ENCODE measurements around the gene NTNG2.

- TF ChIP-seq CTCF (IDR thresholded peaks at IDR 0.05; ENCODE audit: insufficient read depth, low read depth, low read length) (no peak), EZH2 (IDR thresholded peaks at IDR 0.05; ENCODE audit: insufficient read depth, low read length) (no peak)
Measured at GRCh38 chr9:132216861-132217619, 55.2 kb downstream of the NTNG2 start.
